IPS DF 4.7 (cell line): Measurements from ENCODE around the gene PAH.
"Not testable (repeated sequence)": the region's sequence is repeated elsewhere in the genome, so short reads cannot be mapped to it uniquely, and the experiment has no call there.

ENCODE experiments used
- DNase-seq: peaks from one replicate; pipeline ENCODE4 v3.0.0-alpha.2; 2013; ENCODE audit warnings: low spot score; ENCODE audit errors: extremely low read depth

The PAH gene

GRCh38 chr12:102832826-102833225 is 84.2 kb downstream of the PAH start:
- DNase-seq: not testable (repeated sequence)

- no peak for DNase-seq
These were observed 92.7 kb downstream of the PAH start for GRCh38 chr12:102824218-102824835.

GRCh38 chr12:102821149-102821548 is 95.9 kb downstream of the PAH start:
- DNase-seq: no peak

GRCh38 chr12:102816816-102817434 is 100.1 kb downstream of the PAH start:
- DNase-seq: no peak

- DNase-seq: no peak
These were observed 102.2 kb downstream of the PAH start for GRCh38 chr12:102814691-102815367.

- DNase-seq: no peak
These were observed 104.7 kb downstream of the PAH start for GRCh38 chr12:102812344-102812743.

GRCh38 chr12:102811110-102811737 is 105.8 kb downstream of the PAH start:
- no peak for DNase-seq

GRCh38 chr12:102808412-102808811 is 108.6 kb downstream of the PAH start:
- DNase-seq: no peak

GRCh38 chr12:102806592-102806991 is 110.5 kb downstream of the PAH start:
- no peak for DNase-seq

- no peak for DNase-seq
These were observed 110.9 kb downstream of the PAH start for GRCh38 chr12:102806110-102806509.

- DNase-seq: no peak
These were observed 116.5 kb downstream of the PAH start for GRCh38 chr12:102800565-102800964.

GRCh38 chr12:102799229-102799628 is 117.8 kb downstream of the PAH start:
- no peak for DNase-seq

GRCh38 chr12:102797528-102797927 is 119.5 kb downstream of the PAH start:
- DNase-seq: no peak

- no peak for DNase-seq
These were observed 123.1 kb downstream of the PAH start for GRCh38 chr12:102793921-102794320.
